H9 (cell line): ENCODE results near the gene CARHSP1. TPM values are rescaled to one million over a fixed set of nuclear protein-coding genes. Genes with fewer than 3 reads are reported as not detected.

ENCODE experiments used
- DNase-seq: peaks from one replicate; pipeline ENCODE4 v3.0.0-alpha.2; 2017
- H2AFZ ChIP-seq: one replicate; pipeline ENCODE4 v1.6.1; 2013; ENCODE audit warnings: mild to moderate bottlenecking, low read length, control low read depth, moderate library complexity
- H2AK5ac ChIP-seq: 2 replicates; pipeline ENCODE4 v1.6.1; 2013; ENCODE audit warnings: low read length, control low read depth, mixed read lengths; ENCODE audit not compliant: insufficient read length
- H2BK120ac ChIP-seq: one replicate; pipeline ENCODE4 v1.6.1; 2013; ENCODE audit warnings: low read depth, mild to moderate bottlenecking, low read length, control low read depth, inconsistent platforms; ENCODE audit not compliant: poor library complexity, severe bottlenecking
- H2BK12ac ChIP-seq: 2 replicates; pipeline ENCODE4 v1.6.1; 2013; ENCODE audit warnings: low read length, control low read depth, mixed read lengths, low read depth; ENCODE audit not compliant: insufficient read length
- H2BK15ac ChIP-seq: 2 replicates; pipeline ENCODE4 v1.6.1; 2013; ENCODE audit warnings: low read depth, low read length, control low read depth
- H2BK20ac ChIP-seq: one replicate; pipeline ENCODE4 v1.6.1; 2013; ENCODE audit warnings: low read depth, mild to moderate bottlenecking, low read length, control low read depth, inconsistent platforms; ENCODE audit not compliant: poor library complexity, severe bottlenecking
- H2BK5ac ChIP-seq: 2 replicates; pipeline ENCODE4 v1.6.1; 2013; ENCODE audit warnings: low read length, control low read depth, mixed read lengths; ENCODE audit not compliant: insufficient read length
- H3K14ac ChIP-seq: 2 replicates; pipeline ENCODE4 v1.6.1; 2013; ENCODE audit warnings: low read length, control low read depth; ENCODE audit not compliant: insufficient read depth
- H3K18ac ChIP-seq: 2 replicates; pipeline ENCODE4 v1.6.1; 2013; ENCODE audit warnings: low read depth, mild to moderate bottlenecking, mixed read lengths, low read length, control low read depth; ENCODE audit not compliant: insufficient read length
- H3K23ac ChIP-seq: 2 replicates; pipeline ENCODE4 v1.6.1; 2013; ENCODE audit warnings: low read length, control low read depth, mixed read lengths, low read depth; ENCODE audit not compliant: insufficient read length
- H3K23me2 ChIP-seq: 2 replicates; pipeline ENCODE4 v1.6.1; 2013; ENCODE audit warnings: low read depth, mild to moderate bottlenecking, mixed read lengths, low read length, control low read depth; ENCODE audit not compliant: insufficient read length, poor library complexity, severe bottlenecking
- H3K27ac ChIP-seq: 2 replicates; pipeline ENCODE4 v1.5.1; 2013; ENCODE audit warnings: low read length, control low read depth, mixed read lengths, low read depth; ENCODE audit not compliant: insufficient read length
- H3K27me3 ChIP-seq: 2 replicates; pipeline ENCODE4 v1.6.1; 2013; ENCODE audit warnings: low read length, control low read depth, inconsistent platforms; ENCODE audit not compliant: insufficient read depth
- H3K4ac ChIP-seq: 2 replicates; pipeline ENCODE4 v1.6.1; 2013; ENCODE audit warnings: low read depth, mild to moderate bottlenecking, control low read depth, inconsistent platforms, low read length, moderate library complexity
- H3K4me1 ChIP-seq: 2 replicates; pipeline ENCODE4 v1.6.1; 2013; ENCODE audit warnings: low read length, control low read depth, inconsistent platforms; ENCODE audit not compliant: insufficient read depth
- H3K4me2 ChIP-seq: 2 replicates; pipeline ENCODE4 v1.6.1; 2013; ENCODE audit warnings: low read length, control low read depth, mixed read lengths; ENCODE audit not compliant: insufficient read length, insufficient read depth
- H3K56ac ChIP-seq: 2 replicates; pipeline ENCODE4 v1.6.1; 2013; ENCODE audit warnings: low read depth, mild to moderate bottlenecking, mixed read lengths, low read length, control low read depth; ENCODE audit not compliant: insufficient read length
- H3K79me1 ChIP-seq: 2 replicates; pipeline ENCODE4 v1.6.1; 2013; ENCODE audit warnings: low read depth, mild to moderate bottlenecking, moderate library complexity, low read length, control low read depth, inconsistent platforms; ENCODE audit not compliant: insufficient read depth, poor library complexity, severe bottlenecking
- H3K79me2 ChIP-seq: 2 replicates; pipeline ENCODE4 v1.6.1; 2013; ENCODE audit warnings: low read length, control low read depth, inconsistent platforms; ENCODE audit not compliant: insufficient read depth
- H3K9ac ChIP-seq: 2 replicates; pipeline ENCODE4 v1.6.1; 2013; ENCODE audit warnings: low read length, control low read depth, mixed read lengths; ENCODE audit not compliant: insufficient read length; ENCODE audit errors: extremely low read depth
- H3K9me3 ChIP-seq: one replicate; pipeline ENCODE4 v1.6.1; 2013; ENCODE audit warnings: low read depth, low read length, inconsistent platforms; ENCODE audit not compliant: control insufficient read depth
- H3T11ph ChIP-seq: one replicate; pipeline ENCODE4 v1.6.1; 2013; ENCODE audit warnings: mild to moderate bottlenecking, low read length, control low read depth, inconsistent platforms
- H4K20me1 ChIP-seq: one replicate; pipeline ENCODE4 v1.6.1; 2013; ENCODE audit not compliant: control insufficient read depth, insufficient read length, insufficient read depth
- H4K5ac ChIP-seq: 2 replicates; pipeline ENCODE4 v1.6.1; 2013; ENCODE audit warnings: low read depth, mild to moderate bottlenecking, mixed read lengths, low read length, control low read depth; ENCODE audit not compliant: insufficient read length
- H4K8ac ChIP-seq: replicated peaks from 2 replicates; pipeline ENCODE4 v1.6.1; 2013; ENCODE audit warnings: low read length, control low read depth, mixed read lengths, low read depth; ENCODE audit not compliant: insufficient read length
- H4K91ac ChIP-seq: 2 replicates; pipeline ENCODE4 v1.6.1; 2013; ENCODE audit warnings: low read depth, mild to moderate bottlenecking, moderate library complexity, mixed read lengths, low read length, control low read depth; ENCODE audit not compliant: insufficient read length
- H3K27ac Mint-ChIP-seq, 3 experiments: 2 replicates in 2 of 3; 3 replicates in 1 of 3; pipeline ENCODE4 v1.8.0; 2020 to 2021; ENCODE audit warnings: mixed read lengths in 3 of 3, mild to moderate bottlenecking in 1 of 3, moderate library complexity in 1 of 3
- H3K27me3 Mint-ChIP-seq: 2 replicates; pipeline ENCODE4 v1.8.0; 2021; ENCODE audit warnings: low read depth, mild to moderate bottlenecking, moderate library complexity, mixed read lengths
- H3K36me3 Mint-ChIP-seq, 3 experiments: 2 replicates in 2 of 3; 3 replicates in 1 of 3; pipeline ENCODE4 v1.8.0; 2020 to 2021; ENCODE audit warnings: low read depth in 3 of 3, mixed read lengths in 3 of 3; ENCODE audit not compliant: insufficient read depth in 1 of 3
- H3K4me1 Mint-ChIP-seq, 2 experiments: 2 replicates each; pipeline ENCODE4 v1.8.0; 2020; ENCODE audit warnings: mixed read lengths in 2 of 2
- H3K4me3 Mint-ChIP-seq, 2 experiments: 2 replicates in 1 of 2; 3 replicates in 1 of 2; pipeline ENCODE4 v1.8.0; 2020 to 2021; ENCODE audit warnings: mild to moderate bottlenecking in 2 of 2, mixed read lengths in 2 of 2, moderate library complexity in 1 of 2
- H3K9me3 Mint-ChIP-seq, 2 experiments: 2 replicates in 1 of 2; 3 replicates in 1 of 2; pipeline ENCODE4 v1.8.0; 2020; ENCODE audit warnings: mild to moderate bottlenecking in 2 of 2, mixed read lengths in 2 of 2, moderate library complexity in 1 of 2
- CTCF ChIP-seq: fragments of 200-600 bp; sonication (generic); conservative IDR thresholded peaks from 3 replicates; pipeline ENCODE4 v1.8.0; 2021; ENCODE audit warnings: antibody characterized with exemption, mild to moderate bottlenecking
- WGBS: extraction: QIAGEN DNeasy Blood & Tissue Kit; methylation state at CpG from one replicate; pipeline ENCODE4 v1.1.7; 2013; ENCODE audit warnings: missing lambda C conversion rate, low lambda C conversion rate, mixed read lengths; ENCODE audit not compliant: insufficient read length; ENCODE audit errors: extremely low coverage; 5-methylcytosine and 5-hydroxymethylcytosine counted together
- total RNA-seq: library from RNA; stranded (reverse); gene quantifications from 2 replicates; pipeline ENCODE4 v1.2.1, GENCODE V29; 2021

The CARHSP1 gene
- total RNA-seq, 1 experiment from 2014 or later: 194 TPM

- no peak overlapping the region for H3K18ac ChIP-seq
- no CpG with 5 or more reads among the region's 4 CpGs for whole genome bisulfite sequencing
- Mint-ChIP-seq H3K27me3 (no peaks in the 10 kb centered on the region), H3K4me1 (peaks cover 16 to 20% of the 10 kb centered on the region in 2 experiments), H3K27ac (peak overlapping the region; percentile 28 to 63 (median 59); a peak in 5 of 7 replicates), H3K36me3 (peaks cover 59 to 87% (median 82%) of the 10 kb centered on the region in 3 experiments; a peak in 6 of 7 replicates), H3K4me3 (no peak overlapping the region), H3K9me3 (no peaks in the 10 kb centered on the region)
- no peak overlapping the region for H3K23ac ChIP-seq
- H3T11ph ChIP-seq: no peak overlapping the region
- H2BK5ac ChIP-seq: no peak overlapping the region
- no peaks in the 10 kb centered on the region for H3K23me2 ChIP-seq
- H3K56ac ChIP-seq: no peak overlapping the region
- TF ChIP-seq CTCF: no peak
- H2BK120ac ChIP-seq: no peak overlapping the region
- no peak overlapping the region for H2AK5ac ChIP-seq
- no peak overlapping the region for H3K9ac ChIP-seq
- no peak overlapping the region for H4K5ac ChIP-seq
- no peak overlapping the region for H4K91ac ChIP-seq
- no peak overlapping the region for H3K27ac ChIP-seq
- H2AFZ ChIP-seq: no peak overlapping the region
- no peaks in the 10 kb centered on the region for H3K9me3 ChIP-seq
- H3K4ac ChIP-seq: no peak overlapping the region
- no peaks in the 10 kb centered on the region for H4K20me1 ChIP-seq
- H2BK20ac ChIP-seq: no peak overlapping the region
- no peaks in the 10 kb centered on the region for H3K27me3 ChIP-seq
- H3K79me1 ChIP-seq: peaks cover 5% of the 10 kb centered on the region
- no peak overlapping the region for H3K14ac ChIP-seq
- H3K4me1 ChIP-seq: no peaks in the 10 kb centered on the region
- H2BK15ac ChIP-seq: no peak overlapping the region
- H3K4me2 ChIP-seq: no peak overlapping the region
- no peak for DNase-seq
- no peak overlapping the region for H4K8ac ChIP-seq
- H2BK12ac ChIP-seq: no peak overlapping the region
- H3K79me2 ChIP-seq: peaks cover 3% of the 10 kb centered on the region; the same call in 1 of the 2 replicates
Observed at GRCh38 chr16:8912793-8913192, 44.0 kb upstream of the CARHSP1 start.
